ENCODE measurements around the gene MN1.

DNA sequence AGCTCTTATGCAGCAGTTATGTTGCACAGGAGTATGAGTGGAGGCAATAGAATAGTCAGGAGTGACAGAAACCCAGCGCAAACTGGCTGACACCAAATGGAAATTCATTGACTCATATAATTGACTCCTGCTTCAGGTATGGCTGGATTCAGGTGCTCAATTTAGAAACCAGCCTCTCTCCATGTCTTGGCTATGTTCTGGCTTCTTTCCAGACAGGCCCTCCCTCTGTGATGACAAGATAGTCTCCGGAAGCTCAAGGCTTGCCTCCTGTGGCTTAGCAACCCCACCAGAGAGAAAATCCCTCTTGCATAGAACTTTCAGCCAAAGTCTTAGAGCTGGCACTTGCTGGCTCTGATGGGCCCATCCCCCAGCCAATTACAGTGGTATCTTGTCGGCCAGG lies 28.1 kb upstream of the MN1 start:
- no peak for TF ChIP-seq CTCF (IDR thresholded peaks at IDR 0.05)
- TF ChIP-seq POLR2A (IDR thresholded peaks at IDR 0.05), result no peak

Data from uterus (tissue), 2 donors.